ENCODE data around the gene SNAP23.
"Not testable (repeated sequence)": the region's sequence is repeated elsewhere in the genome, so short reads cannot be mapped to it uniquely, and the experiment has no call there.

SNAP23 gene

DNA sequence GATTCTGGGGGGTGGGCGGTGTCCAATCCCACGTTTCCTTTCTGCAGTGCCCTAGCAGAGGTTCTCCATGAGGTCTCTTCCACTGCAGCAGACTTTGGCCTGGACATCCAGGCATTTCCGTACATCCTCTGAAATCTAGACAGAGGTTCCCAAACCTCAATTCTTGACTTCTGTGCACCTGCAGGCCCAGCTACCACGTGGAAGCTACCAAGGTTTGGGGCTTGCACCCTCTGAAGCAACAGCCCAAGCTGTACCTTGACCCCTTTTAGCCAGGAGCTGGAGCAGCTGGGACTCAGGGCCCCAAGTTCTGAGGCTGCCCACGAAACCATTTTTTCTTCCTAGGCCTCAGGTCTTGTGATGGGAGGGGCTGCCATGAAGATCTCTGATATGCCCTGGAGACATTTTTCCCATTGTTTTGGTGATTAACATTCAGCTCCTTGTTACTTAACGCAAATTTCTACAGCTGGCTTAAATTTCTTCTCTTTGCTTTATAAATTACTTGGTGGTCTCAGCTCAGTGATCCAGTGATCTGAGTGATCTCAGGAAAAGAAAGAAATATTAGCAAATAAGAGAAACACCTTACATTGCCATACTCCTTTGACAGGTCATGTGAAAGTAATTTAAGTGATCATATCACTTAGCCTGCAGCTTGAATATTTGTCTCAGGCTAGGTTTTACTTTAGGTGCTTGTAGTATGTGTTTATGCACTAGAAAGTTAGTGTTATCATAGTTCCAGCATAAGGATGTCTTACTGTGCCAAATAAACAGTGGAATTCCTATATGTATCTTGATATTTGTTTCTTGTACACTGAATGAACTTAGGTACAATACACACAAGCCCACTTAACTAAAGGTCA lies 3.0 kb downstream of the SNAP23 start:
- DNase-seq, result no peak

DNA sequence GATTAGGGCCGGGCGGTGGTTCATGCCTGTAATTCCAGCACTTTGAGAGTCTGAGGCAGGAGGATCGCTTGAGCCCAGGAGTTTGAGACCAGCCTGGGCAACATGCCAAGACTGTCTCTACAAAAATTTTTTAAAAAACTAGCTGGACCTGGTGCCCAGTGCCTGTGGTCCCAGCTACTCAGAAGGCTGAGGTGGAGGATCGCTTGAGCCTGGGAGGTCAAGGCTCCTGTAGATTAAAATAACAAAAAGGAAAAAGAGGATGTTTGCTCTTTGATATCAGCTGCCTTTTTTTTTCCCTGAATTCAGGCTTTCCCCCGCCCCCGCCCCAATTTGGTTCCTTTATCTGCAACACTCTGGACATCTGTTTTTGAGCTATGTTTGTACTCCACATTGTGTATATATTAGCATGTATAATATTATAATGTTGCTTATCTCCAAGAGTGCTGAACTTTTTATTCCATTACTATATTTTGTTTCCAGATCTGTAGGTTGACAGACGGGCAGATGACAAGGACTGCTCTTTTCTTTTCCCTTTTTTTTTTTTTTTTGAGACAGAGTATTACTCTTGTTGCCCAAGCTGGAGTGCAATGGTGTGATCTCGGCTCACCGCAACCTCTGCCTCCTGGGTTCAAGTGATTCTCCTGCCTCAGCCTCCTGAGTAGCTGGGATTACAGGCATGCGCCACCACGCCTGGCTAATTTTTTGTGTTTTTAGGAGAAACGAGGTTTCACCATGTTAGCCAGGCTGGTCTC lies 4.6 kb downstream of the SNAP23 start:
- DNase-seq, result no peak

DNA sequence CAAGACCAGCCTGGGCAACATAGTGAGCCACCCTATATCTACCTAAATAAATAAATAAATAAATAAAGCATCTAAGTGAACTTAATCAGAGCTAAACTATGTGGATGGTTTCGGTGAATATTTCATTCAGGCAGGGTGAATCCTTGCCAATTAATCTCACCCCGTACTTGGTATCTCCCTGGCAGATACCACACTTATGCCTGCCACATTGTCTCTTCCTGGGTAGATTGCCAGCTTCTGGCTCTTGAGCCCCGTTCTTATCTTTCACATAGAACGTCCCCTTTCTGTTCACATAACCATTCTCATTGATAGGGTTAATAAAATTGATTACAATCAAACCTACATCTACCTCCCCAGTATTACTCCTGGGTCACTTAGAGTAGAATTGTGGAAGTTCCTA lies 7.0 kb downstream of the SNAP23 start:
- DNase-seq, result no peak

DNA sequence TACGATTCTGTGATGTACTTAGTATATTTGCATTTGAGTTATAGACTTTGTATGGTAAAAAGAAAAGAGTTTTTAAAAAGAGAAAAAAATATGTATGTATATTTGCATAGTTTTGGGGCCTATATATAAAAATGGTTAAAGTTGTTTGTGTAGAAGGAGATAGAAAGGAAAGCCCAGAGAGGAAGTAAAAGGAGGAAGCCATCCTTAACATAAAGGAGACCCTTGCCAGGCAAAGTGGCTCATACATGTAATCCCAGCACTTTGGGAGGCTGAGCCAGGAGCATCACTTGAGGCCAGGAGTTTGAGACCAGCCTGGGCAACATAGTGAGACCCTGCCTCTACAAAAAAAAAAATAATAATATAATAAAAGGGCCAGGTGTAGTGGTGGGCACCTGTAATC lies 8.4 kb downstream of the SNAP23 start:
- no peak for DNase-seq

DNA sequence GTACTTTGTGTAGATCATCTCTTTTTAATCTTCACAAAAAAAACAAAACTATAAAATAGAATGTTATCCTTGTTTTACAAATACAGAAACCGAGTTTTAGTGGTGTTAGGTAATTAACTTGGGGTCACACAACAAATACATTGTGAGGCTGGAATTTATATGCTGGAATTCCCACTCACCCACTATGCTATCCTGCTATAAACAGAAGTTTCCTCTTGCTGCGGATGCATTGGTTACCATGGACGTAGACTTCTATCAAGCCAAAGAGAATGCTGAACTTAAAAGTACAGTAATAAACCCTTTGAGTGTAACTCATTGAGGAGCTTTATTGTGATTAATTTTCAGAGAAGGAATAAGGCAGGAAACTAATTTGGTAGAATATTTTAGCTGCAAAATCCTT lies 9.2 kb downstream of the SNAP23 start:
- no peak for DNase-seq

DNA sequence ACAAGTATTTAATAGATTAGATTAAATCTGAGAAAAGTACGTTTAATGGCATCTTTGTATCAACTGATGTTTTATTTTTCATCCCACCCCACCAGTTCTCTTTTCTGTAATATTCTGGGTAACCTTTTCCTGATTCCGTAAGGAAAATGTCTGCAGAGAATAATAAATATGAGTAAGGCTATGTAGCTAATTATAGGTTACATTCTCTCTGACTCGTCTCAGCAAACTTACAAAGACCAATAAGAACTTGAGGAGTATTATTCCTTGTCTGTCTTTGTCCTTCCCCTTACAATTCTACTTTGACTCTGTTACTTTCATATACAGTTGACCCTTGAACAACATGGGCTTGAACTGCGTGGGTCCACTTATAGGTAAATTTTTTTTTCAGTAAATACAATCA lies 12.1 kb downstream of the SNAP23 start:
- DNase-seq, result no peak

DNA sequence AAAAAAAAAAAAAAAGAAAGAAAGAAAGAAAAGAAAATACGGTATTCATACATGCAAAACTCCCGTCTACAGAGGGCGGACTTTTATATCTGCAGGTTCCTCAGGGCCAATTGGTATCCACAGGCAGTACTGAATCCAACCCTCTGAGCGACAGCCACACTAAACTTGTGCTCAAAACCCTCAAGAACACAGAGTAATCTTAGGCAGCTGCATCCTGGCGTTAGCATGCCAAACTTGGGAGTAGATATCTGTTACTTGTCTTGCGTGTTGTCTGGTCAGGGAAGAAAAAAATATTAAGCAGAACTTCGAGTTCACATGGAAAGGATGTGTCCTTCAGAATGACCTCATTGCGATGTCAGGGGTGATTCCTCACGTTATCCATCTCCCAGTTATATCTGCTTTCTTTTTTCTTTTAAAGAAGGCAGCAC lies 12.8 kb downstream of the SNAP23 start:
- no peak for DNase-seq

DNA sequence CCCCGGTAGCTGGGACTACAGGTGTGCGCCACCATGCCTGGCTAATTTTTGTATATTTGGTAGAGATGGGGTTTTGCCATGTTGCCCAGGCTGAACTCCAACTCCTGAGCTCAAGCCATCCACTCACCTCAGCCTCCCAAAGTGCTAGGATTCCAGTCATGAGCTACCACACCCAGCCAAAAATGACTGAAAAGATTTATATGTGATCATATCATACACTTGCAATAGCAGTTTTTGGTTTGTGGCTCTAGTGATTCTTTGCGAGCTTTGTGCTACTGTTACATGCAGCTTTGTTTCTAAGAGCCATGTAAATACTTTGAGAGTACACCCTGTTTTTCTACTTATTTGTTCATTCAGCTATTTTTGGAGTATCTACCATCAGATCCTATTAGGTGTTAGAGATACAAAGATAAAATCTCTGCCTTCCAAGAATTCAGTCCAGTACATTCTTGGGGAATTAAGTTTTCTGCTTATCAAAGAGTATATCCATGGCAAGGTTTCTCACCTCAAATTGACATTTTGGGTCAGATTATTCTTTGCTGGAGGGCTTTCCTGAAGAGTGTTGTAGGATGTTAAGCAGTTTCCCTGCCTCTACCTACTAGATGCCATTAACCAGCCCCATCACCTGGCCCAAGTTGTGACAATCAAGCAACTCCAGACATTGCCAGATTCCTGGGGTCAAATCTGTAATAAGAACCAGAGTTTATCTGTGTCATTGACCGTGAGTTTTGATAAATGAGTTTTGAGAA lies 15.0 kb downstream of the SNAP23 start:
- DNase-seq, result no peak

DNA sequence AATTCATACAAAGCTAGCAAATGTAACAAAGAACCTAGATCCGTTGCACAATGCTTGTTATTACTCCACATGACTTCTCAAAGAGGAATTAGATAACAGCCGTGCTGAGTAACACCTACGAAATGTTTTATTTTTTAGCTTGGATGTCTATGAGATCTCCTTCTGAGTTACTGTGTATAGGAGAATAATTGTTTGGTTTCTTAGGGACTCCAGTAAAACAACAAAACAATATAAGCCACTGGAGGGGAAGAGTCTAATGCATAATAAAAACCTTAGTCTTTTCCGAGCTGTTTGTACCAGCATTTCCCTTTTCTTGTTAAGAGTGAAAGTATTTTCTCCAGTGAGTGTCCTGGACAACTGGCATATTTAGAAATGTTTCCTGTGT lies 15.6 kb downstream of the SNAP23 start:
- DNase-seq, result no peak

DNA sequence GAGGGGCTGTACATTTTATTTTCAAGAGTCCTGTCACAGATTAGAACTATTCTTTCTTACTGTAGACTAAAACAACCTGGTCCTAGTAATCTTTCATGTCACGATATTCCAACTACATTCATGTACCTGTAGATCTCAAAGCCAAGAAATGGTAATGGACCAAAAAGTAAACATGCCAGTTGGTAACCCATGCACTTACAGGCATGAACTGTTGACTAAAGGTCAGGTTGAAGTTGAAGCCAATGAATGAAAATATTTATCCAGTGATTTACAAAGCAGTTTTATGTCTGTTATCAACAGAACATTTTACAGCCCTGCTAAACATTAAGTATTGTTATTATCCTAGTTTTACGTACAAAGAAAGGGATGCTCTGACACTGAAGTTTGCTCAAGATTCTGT lies 27.9 kb downstream of the SNAP23 start:
- DNase-seq, result no peak

DNA sequence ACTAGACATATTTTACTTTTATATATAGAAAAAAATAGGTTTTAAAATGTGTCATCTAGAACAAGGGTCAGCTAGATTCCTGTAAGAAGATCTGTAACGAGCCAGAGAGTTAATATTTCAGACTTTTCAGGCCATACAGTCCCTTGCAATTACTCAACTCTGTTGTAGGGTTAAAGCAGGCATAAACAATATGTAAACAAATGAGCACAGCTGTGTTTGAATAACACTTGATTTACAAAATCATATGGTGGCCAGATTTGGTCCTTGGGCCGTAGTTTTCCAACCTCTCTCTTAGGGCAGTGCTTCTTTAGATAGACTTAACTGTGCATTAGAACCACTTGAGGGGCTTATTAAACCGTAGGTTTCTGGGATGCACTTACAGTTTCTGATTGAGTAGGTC lies 33.5 kb downstream of the SNAP23 start:
- no peak for DNase-seq

DNA sequence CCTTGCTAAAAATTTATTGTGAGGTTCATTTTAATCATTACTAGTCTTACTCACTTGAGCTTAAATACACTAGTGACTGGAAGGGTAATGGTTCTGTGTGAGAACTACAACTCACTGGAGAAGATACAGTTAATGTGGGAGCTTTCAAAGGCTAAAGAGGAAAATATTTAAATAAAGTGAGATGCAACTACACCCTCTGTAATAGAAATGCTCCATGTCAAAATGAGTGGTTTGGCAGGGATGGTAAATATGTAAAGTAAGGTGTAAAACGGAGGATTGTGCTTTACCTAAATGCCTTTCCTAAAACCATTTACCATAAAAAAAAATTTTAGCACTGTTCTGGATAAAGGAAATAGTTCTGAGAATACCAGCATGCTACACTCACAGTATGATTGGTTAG lies 37.8 kb downstream of the SNAP23 start:
- no peak for DNase-seq

DNA sequence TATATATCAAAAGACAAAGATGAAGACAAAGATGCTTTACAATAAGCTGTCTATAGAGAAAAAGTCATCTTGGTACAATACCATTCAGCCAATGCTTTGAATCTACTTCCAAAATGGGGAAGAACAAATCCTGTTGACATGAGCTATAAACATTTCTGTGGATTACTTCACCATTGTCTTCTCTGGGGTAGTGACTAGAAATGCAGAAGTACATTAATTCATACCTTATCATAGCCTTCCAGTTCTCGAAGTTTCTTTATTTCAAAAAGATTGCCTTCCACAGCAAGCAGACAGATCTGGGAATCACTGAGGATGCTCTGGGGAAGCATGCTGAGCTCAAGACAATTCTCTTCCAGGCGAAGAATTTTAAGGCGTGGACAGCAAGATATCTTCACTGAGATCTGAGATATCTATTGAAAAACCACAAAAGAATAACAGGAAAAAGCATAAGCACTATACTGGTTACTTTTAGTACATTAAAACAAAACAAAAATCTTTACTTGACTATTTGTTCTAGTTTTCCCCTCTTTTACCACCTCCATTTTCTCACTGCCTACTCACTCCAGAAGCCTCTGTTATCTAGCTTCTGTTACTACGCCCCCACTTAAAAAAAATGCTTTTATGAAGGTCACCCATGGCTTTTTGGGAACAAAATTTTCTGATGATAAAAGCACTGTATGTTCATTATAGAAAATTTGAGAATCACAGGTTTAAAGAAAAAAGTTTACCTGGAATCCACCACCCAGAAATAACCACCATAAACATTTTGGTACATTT lies 49.6 kb downstream of the SNAP23 start:
- no peak for DNase-seq

DNA sequence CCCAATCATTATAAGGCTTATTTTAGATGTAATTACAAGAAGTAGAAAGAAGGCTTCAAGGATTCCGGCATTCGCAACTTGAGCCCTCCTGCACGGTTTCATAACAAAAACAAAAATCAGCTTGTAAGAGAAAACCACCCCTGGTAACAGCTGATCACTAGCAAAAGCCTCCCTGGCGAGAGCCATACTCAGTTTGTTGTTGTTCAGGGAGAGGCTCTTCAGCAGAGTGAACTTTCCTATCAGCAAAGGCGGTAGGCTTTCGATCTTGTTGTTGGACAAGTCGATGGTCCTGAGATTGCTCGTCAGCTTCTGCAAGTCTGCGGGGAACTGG lies 52.4 kb downstream of the SNAP23 start:
- DNase-seq, result no peak

DNA sequence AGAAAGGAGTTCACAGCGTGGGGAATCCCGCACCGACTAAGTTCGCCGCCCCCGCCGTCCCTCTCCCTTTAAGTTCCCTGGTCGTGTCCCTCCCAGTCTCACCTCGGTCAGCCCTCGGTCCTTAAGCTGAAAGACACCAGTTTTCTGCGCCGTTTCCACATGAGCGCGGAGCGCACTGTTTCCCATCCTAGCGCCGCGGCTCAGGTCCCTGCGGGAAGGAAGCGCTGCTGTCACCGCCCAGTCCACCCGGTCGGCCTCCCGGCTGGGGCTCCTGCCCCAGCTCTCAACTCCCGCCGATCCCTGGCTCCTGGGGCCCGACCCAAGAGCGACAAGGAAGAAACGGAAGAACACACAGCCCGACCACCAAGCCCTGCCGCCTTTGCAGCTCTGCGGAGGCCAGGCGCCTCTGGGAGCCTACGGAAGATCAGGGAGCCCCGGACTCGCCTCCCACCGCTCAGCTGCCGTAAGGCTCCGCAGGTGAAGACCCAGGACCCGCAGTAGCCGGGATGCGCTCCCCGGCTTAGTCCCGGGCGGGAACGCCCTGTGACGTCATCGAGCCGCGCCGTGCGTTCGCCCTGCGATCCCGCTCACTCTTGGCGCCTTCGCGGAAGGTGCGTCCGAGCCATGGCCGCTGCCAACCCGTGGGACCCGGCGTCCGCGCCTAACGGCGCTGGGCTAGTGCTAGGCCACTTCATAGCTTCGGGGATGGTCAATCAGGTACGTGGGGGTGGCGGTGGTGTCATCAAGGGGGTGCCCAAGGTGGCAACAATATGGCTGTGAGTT lies 53.0 kb downstream of the SNAP23 start, which contains the start of the genes HAUS2 and LRRC57:
HAUS2 (plus strand) TSS at position 590 of the 783 bp plus-strand sequence; CDS start at position 625, 35 bp downstream.
LRRC57 (minus strand) TSS at position 545 of the 783 bp plus-strand sequence; CDS start at position 186, 359 bp downstream.
- peak; percentile 62 for DNase-seq

DNA sequence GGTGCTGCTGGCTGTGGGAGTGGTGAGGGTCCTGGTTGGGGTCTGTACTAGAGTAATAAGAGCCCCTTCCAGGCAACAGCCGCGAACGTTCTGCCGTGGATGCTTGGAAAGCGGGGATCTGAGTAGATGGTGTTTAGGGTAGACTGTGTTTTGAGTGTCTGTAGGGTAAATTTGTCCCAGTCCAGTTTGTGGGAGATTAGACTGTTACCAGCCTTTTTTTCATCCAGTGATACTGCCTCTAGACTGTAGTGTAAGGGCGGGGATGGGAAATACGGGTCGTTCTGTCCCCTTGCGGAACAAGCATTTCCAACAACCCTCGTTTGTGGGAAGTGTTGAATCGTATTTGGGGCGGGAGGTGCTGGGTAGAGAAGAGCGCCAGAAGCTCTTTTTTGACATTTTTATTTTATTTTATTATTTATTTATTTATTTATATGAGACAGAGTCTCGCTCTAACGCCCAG lies 53.6 kb downstream of the SNAP23 start:
- DNase-seq, result no peak

DNA sequence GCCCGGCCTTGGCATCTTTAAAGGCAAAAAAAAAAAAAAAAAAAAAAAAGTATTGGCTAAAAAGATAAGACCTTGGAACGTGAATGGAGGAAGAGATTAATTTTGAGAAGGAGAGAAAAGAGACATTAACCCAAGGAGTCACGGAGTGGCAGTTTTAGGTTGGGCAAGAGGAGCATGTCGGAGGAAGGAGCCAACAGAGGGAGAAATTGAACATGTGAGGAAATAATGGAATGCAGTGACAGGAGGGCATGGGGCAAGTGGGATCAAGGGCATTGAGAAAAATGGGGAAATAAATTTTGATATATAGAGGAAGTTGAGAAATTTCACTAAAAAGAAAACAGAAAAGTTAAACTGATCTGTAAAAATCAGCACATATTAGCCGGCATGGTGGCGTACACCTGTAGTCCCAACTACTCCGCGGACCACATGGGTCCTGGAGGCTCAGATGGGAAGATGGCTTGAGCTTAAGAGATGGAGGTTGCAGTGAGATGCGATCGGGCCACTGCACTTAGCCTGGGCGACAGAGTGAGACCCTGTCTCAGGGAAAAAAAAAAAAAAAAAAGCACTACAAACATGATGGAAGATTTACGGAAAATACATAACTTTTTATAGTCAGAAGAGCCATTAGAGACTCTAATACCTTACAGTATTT lies 54.4 kb downstream of the SNAP23 start:
- DNase-seq, result no peak

DNA sequence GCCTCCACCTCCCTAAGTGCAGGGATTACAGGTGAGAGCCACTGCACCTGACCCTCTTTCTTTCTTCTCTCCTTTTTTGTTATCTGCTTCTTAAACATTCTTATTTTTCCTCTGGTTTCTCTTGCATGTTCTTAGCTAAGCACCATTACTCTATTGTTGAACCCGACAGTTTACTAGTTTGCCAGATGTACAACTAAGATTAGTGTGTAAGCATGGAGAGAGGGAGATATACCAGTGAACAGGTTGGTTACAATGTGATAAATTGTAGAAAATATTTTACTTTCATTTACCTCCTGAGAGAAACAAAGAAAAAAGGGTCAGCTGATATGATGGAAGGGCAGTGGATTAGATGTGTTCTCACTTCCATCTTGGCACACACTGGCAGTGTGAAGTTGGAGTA lies 58.1 kb downstream of the SNAP23 start:
- no peak for DNase-seq

DNA sequence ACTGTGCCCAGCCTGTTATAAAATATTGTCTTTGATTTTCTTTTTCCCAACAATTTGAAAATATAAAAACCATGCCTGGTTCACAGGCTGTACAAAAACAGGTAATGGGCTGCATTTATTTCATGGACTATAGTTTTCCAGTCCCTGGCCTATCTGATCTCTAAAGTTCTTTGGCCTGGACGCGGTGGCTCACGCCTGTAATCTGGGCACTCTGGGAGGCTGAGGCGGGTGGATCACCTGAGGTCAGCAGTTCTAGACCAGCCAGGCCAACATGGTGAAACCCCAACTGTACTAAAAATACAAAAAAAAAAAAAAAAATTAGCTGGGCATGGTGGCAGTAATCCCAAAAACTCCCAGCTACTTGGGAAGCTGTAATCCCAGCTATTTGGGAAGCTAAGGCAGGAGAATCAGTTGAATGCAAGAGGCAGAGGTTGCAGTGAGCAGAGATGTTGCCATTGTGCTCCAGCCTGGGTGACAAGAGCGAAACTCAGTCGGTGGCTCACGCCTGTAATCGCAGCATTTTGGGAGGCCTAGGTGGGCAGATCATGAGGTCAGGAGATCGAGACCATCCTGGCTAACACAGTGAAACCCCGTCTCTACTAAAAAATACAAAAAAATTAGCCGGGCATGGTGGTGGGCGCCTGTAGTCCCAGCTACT lies 61.2 kb downstream of the SNAP23 start:
- not testable (repeated sequence) for DNase-seq

DNA sequence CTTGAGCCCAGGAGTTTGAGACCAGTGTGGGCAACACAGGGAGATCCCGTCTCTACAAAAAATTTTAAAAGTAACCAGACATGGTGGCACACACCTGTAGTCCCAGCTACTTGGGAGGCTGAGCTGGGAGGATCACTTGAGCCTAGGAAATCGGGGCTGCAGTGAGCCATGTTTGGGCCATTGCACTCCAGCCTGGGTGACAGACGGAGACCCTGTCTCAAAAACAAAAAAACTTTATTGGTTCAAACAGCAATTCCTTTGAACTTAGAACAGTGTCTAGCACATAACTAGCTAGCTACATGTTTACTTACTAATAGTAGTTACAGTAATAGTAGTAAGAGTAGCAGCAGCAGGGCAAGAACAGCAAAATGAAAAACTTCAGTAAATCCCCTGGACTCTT lies 63.3 kb downstream of the SNAP23 start:
- DNase-seq, result no peak

Measured in GOT3 (cell line).